CD4-positive, alpha-beta T cell (primary cell): ENCODE results near the gene GCKR. TPM values are rescaled to one million over a fixed set of nuclear protein-coding genes. Genes with fewer than 3 reads are reported as not detected.

Experiments used
- ATAC-seq: fragments of 200-7000 bp; cut with Tn5 transposase; one replicate; pipeline ENCODE4 v1.10.0; 2022; ENCODE audit warnings: mild to moderate bottlenecking; ENCODE audit not compliant: poor library complexity
- CTCF ChIA-PET: fragments of 350-600 bp; sonication (Branson Sonifier 250); formaldehyde crosslinking; loops from one replicate; lab custom pipeline; 2021; ENCODE audit warnings: antibody characterized with exemption, inconsistent platforms; lab: Charles Lee
- POLR2A ChIA-PET: fragments of 350-600 bp; sonication (Branson Sonifier 250); formaldehyde crosslinking; loops from one replicate; lab custom pipeline; 2021; ENCODE audit warnings: antibody characterized with exemption, inconsistent platforms; lab: Charles Lee
- DNase-seq, 14 experiments: peaks; one replicate each; pipeline ENCODE4 v3.0.0-alpha.2; 2013 to 2020; ENCODE audit warnings: mixed read lengths in 2 of 14
- H3K27ac ChIP-seq, 2 donors: one replicate each; pipeline versions ENCODE4 v1.5.1 to v1.7.0; 2013; ENCODE audit warnings: low read length in 2 of 2, low read depth in 1 of 2, mild to moderate bottlenecking in 1 of 2
- H3K27me3 ChIP-seq, 2 experiments: 1 replicate in 1 of 2; 2 replicates in 1 of 2; pipeline versions ENCODE4 v1.6.1 to v1.7.0; 2013; ENCODE audit warnings: low read length in 2 of 2, control low read depth in 1 of 2, mild to moderate bottlenecking in 1 of 2, moderate library complexity in 1 of 2; ENCODE audit not compliant: insufficient read depth in 2 of 2, control insufficient read depth in 1 of 2
- H3K36me3 ChIP-seq: one replicate; pipeline ENCODE4 v1.6.1; 2013; ENCODE audit warnings: low read length, control low read depth; ENCODE audit not compliant: insufficient read depth
- H3K4me1 ChIP-seq: one replicate; pipeline ENCODE4 v1.6.1; 2013; ENCODE audit warnings: low read length, control low read depth; ENCODE audit not compliant: insufficient read depth
- H3K4me3 ChIP-seq: one replicate; pipeline ENCODE4 v1.5.1; 2013; ENCODE audit warnings: mild to moderate bottlenecking, low read length, moderate library complexity
- H3K9me3 ChIP-seq, 2 experiments: 1 replicate in 1 of 2; 2 replicates in 1 of 2; pipeline versions ENCODE4 v1.6.1 to v1.7.0; 2013; ENCODE audit warnings: low read length in 2 of 2, mild to moderate bottlenecking in 2 of 2, control low read depth in 1 of 2, moderate library complexity in 1 of 2; ENCODE audit not compliant: control insufficient read depth in 1 of 2, insufficient read depth in 1 of 2
- H3K27ac Mint-ChIP-seq: one replicate; pipeline ENCODE4 v1.8.0; 2020; ENCODE audit warnings: mixed read lengths
- H3K27me3 Mint-ChIP-seq: one replicate; pipeline ENCODE4 v1.8.0; 2021; ENCODE audit warnings: mixed read lengths
- H3K36me3 Mint-ChIP-seq: one replicate; pipeline ENCODE4 v1.8.0; 2021; ENCODE audit warnings: low read depth, mixed read lengths
- H3K4me1 Mint-ChIP-seq: one replicate; pipeline ENCODE4 v1.8.0; 2021; ENCODE audit warnings: low read depth, mixed read lengths
- H3K4me3 Mint-ChIP-seq: one replicate; pipeline ENCODE4 v1.8.0; 2020; ENCODE audit warnings: mild to moderate bottlenecking, mixed read lengths
- H3K9me3 Mint-ChIP-seq: one replicate; pipeline ENCODE4 v1.8.0; 2020; ENCODE audit warnings: mixed read lengths
- CTCF ChIP-seq: fragments of 200-600 bp; IDR thresholded peaks from one replicate; pipeline ENCODE4 v1.8.0; 2022; ENCODE audit warnings: antibody characterized with exemption, mild to moderate bottlenecking
- intact Hi-C, 2 experiments: fragments of 100-400 bp; cut with DNase I in 1 of 2; cut with micrococcal nuclease in 1 of 2; formaldehyde crosslinking; loops; one replicate each; pipeline versions ENCODE4 v1.15.1 to v1.9.0; 2023 to 2025; cut with DNase I, micrococcal nuclease
- total RNA-seq, 174 experiments: library from RNA in 2 of 174; stranded (reverse) in 2 of 174; gene quantifications; one replicate each; pipeline ENCODE4 v1.2.3 and lab custom pipeline; 2021 to 2026

GCKR gene
- total RNA-seq, 2 experiments from 2014 or later = not detected

- DNase-seq = no peak
- Mint-ChIP-seq H3K9me3 (no peaks in the 10 kb centered on the region), H3K4me1 (no peaks in the 10 kb centered on the region), H3K27me3 (no peaks in the 10 kb centered on the region), H3K27ac (no peak overlapping the region), H3K36me3 (peaks cover 54% of the 10 kb centered on the region), H3K4me3 (no peak overlapping the region)
- Histone ChIP-seq H3K9me3 (no peaks in the 10 kb centered on the region), H3K27me3 (no peaks in the 10 kb centered on the region), H3K36me3 (peaks cover 16% of the 10 kb centered on the region), H3K27ac (no peak overlapping the region), H3K4me1 (no peaks in the 10 kb centered on the region), H3K4me3 (no peak overlapping the region)
- intact Hi-C loops = no loop called here
- no peak for TF ChIP-seq CTCF
- CTCF ChIA-PET = no interaction called here
- ATAC-seq = no peak
- POLR2A ChIA-PET = no interaction called here
Observed at GRCh38 chr2:27453968-27454367, 42.7 kb upstream of the GCKR start.

GRCh38 chr2:27461118-27461517 is 35.5 kb upstream of the GCKR start:
- no peaks in the 10 kb centered on the region for H3K4me1 Mint-ChIP-seq
- H3K9me3 Mint-ChIP-seq = no peaks in the 10 kb centered on the region

GRCh38 chr2:27464443-27464842 is 32.2 kb upstream of the GCKR start:
- Histone ChIP-seq H3K4me1 (no peaks in the 10 kb centered on the region), H3K27me3 (no peaks in the 10 kb centered on the region), H3K27ac (no peak overlapping the region), H3K4me3 (no peak overlapping the region), H3K36me3 (peaks cover 4% of the 10 kb centered on the region), H3K9me3 (no peaks in the 10 kb centered on the region)
- Mint-ChIP-seq H3K27ac (no peak overlapping the region), H3K4me3 (no peak overlapping the region), H3K4me1 (no peaks in the 10 kb centered on the region), H3K27me3 (no peaks in the 10 kb centered on the region), H3K36me3 (peaks cover 4% of the 10 kb centered on the region), H3K9me3 (no peaks in the 10 kb centered on the region)
- intact Hi-C loops = no loop called here
- POLR2A ChIA-PET = no interaction called here
- DNase-seq (no peak), ATAC-seq (no peak)
- TF ChIP-seq CTCF = no peak
- CTCF ChIA-PET = interaction anchor here (0.7 kb wide), 1 partner anchor 16 kb away, joined by 3 read pairs; no protein-coding TSS in a partner anchor

More at GRCh38 chr2:27461118-27461517, 35.5 kb upstream of the GCKR start:
- no peak for TF ChIP-seq CTCF
- no peak overlapping the region for H3K4me3 ChIP-seq
- H3K27ac ChIP-seq = no peak overlapping the region
- CTCF ChIA-PET = no interaction called here
- no peaks in the 10 kb centered on the region for H3K9me3 ChIP-seq
- Mint-ChIP-seq H3K27me3 (no peaks in the 10 kb centered on the region), H3K27ac (no peak overlapping the region), H3K4me3 (no peak overlapping the region), H3K36me3 (peaks cover 14% of the 10 kb centered on the region)
- H3K27me3 ChIP-seq = no peaks in the 10 kb centered on the region
- ATAC-seq (no peak), DNase-seq (no peak)
- POLR2A ChIA-PET = no interaction called here
- H3K36me3 ChIP-seq = peaks cover 13% of the 10 kb centered on the region
- H3K4me1 ChIP-seq = no peaks in the 10 kb centered on the region
- intact Hi-C loops = no loop called here
